H1 (cell line): ENCODE measurements around the gene STT3A. TPM values are rescaled to one million over a fixed set of nuclear protein-coding genes. Genes with fewer than 3 reads are reported as not detected.

Experiments used
- CTCF ChIA-PET: fragments of 300-600 bp; sonication (Branson Sonifier 250); formaldehyde crosslinking; loops from one replicate; lab custom pipeline; 2021; ENCODE audit not compliant: partially characterized antibody; lab: Charles Lee
- POLR2A ChIA-PET: fragments of 300-600 bp; sonication (Branson Sonifier 250); formaldehyde crosslinking; loops from one replicate; lab custom pipeline; 2021; ENCODE audit warnings: inconsistent platforms; ENCODE audit not compliant: partially characterized antibody; lab: Charles Lee
- DNase-seq, 2 experiments: peaks; one replicate each; pipeline versions ENCODE4 v3.0.0 to v3.0.0-alpha.2; 2010 to 2022; ENCODE audit warnings: low spot score in 2 of 2, low read depth in 1 of 2, mixed read lengths in 1 of 2
- FAIRE-seq: peaks from 2 replicates; lab custom pipeline; 2011; peaks lifted over from hg19 to GRCh38; lab: Jason Lieb, UNC
- H2AFZ ChIP-seq: 2 replicates; pipeline ENCODE4 v1.8.1; 2012; ENCODE audit warnings: low read length, inconsistent platforms
- H2AK5ac ChIP-seq: 2 replicates; pipeline ENCODE4 v1.6.1; 2013; ENCODE audit warnings: low read depth, low read length
- H2BK120ac ChIP-seq: replicated peaks from 2 replicates; pipeline ENCODE3; 2013; ENCODE audit warnings: low read depth, low read length, inconsistent platforms
- H2BK12ac ChIP-seq: 2 replicates; pipeline ENCODE4 v1.6.1; 2013; ENCODE audit warnings: low read depth, low read length
- H2BK15ac ChIP-seq: 2 replicates; pipeline ENCODE4 v1.6.1; 2013; ENCODE audit warnings: low read length
- H2BK20ac ChIP-seq: 2 replicates; pipeline ENCODE4 v1.6.1; 2013; ENCODE audit warnings: low read length
- H2BK5ac ChIP-seq: 2 replicates; pipeline ENCODE4 v1.6.1; 2013; ENCODE audit warnings: low read depth, low read length
- H3K14ac ChIP-seq: 2 replicates; pipeline ENCODE4 v1.6.1; 2013; ENCODE audit warnings: inconsistent platforms; ENCODE audit not compliant: insufficient read length
- H3K18ac ChIP-seq: 2 replicates; pipeline ENCODE4 v1.6.1; 2013; ENCODE audit warnings: low read length; ENCODE audit errors: extremely low read depth
- H3K23ac ChIP-seq: 2 replicates; pipeline ENCODE4 v1.6.1; 2013; ENCODE audit warnings: inconsistent platforms; ENCODE audit not compliant: insufficient read length
- H3K23me2 ChIP-seq: 2 replicates; pipeline ENCODE4 v1.6.1; 2013; ENCODE audit warnings: low read depth, low read length
- H3K27ac ChIP-seq: 2 replicates; pipeline ENCODE4 v1.6.1; 2011; ENCODE audit warnings: low read depth, low read length, inconsistent platforms
- H3K27me3 ChIP-seq, 4 experiments: replicated peaks in 1 of 4; 1 replicate in 1 of 4; 2 replicates in 3 of 4; pipeline versions ENCODE4 v1.6.1 to v1.8.1; 2011 to 2013; ENCODE audit warnings: low read length in 3 of 4, mild to moderate bottlenecking in 3 of 4, inconsistent platforms in 2 of 4, mixed read lengths in 2 of 4, moderate library complexity in 1 of 4; ENCODE audit not compliant: control insufficient read depth in 3 of 4, insufficient read depth in 3 of 4; ENCODE audit errors: extremely low read depth in 1 of 4
- H3K36me3 ChIP-seq, 4 experiments: 2 replicates each; pipeline versions ENCODE4 v1.6.1 to v1.8.1; 2011 to 2013; ENCODE audit warnings: mild to moderate bottlenecking in 4 of 4, low read length in 3 of 4, moderate library complexity in 2 of 4, control low read depth in 1 of 4, inconsistent platforms in 1 of 4; ENCODE audit not compliant: insufficient read depth in 4 of 4, control insufficient read depth in 2 of 4
- H3K4ac ChIP-seq: replicated peaks from 2 replicates; pipeline ENCODE3; 2013; ENCODE audit warnings: low read length, low read depth, mixed read lengths, inconsistent platforms; ENCODE audit not compliant: insufficient read length
- H3K4me1 ChIP-seq, 4 experiments: replicated peaks in 1 of 4; 1 replicate in 1 of 4; 2 replicates in 3 of 4; pipeline versions ENCODE4 v1.6.1 to v1.8.1; 2011 to 2013; ENCODE audit warnings: low read length in 3 of 4, inconsistent platforms in 2 of 4, mixed read lengths in 1 of 4; ENCODE audit not compliant: insufficient read depth in 4 of 4, control insufficient read depth in 3 of 4
- H3K4me2 ChIP-seq, 2 experiments: 2 replicates each; pipeline versions ENCODE4 v1.6.1 to v1.8.1; 2011 to 2013; ENCODE audit warnings: low read depth in 2 of 2, low read length in 2 of 2, control low read depth in 1 of 2, inconsistent platforms in 1 of 2, mild to moderate bottlenecking in 1 of 2; ENCODE audit not compliant: insufficient read depth in 1 of 2
- H3K4me3 ChIP-seq, 4 experiments: fragments of 200-600, 300-600 bp in 1 of 4; sonication (generic), shearing (Covaris generic), sonication (Bioruptor Twin) in 1 of 4; 2 replicates each; pipeline versions ENCODE4 v1.5.1 to v1.8.1; 2011 to 2016; ENCODE audit warnings: low read length in 4 of 4, low read depth in 3 of 4, control low read depth in 2 of 4, inconsistent platforms in 2 of 4, mild to moderate bottlenecking in 2 of 4, mixed read lengths in 1 of 4, moderate library complexity in 1 of 4; ENCODE audit not compliant: insufficient read depth in 2 of 4; ENCODE audit errors: extremely low read depth in 1 of 4
- H3K56ac ChIP-seq: replicated peaks from 2 replicates; pipeline ENCODE3; 2013; ENCODE audit warnings: low read depth, mild to moderate bottlenecking, mixed read lengths, low read length, inconsistent platforms; ENCODE audit not compliant: insufficient read length
- H3K79me1 ChIP-seq: 2 replicates; pipeline ENCODE4 v1.6.1; 2013; ENCODE audit warnings: low read depth, low read length, control low read depth
- H3K79me2 ChIP-seq, 2 experiments: 2 replicates each; pipeline versions ENCODE4 v1.6.1 to v1.8.1; 2012 to 2013; ENCODE audit warnings: low read length in 2 of 2, mild to moderate bottlenecking in 2 of 2, inconsistent platforms in 1 of 2; ENCODE audit not compliant: insufficient read depth in 2 of 2, control insufficient read depth in 1 of 2
- H3K9ac ChIP-seq, 4 experiments: replicated peaks in 1 of 4; 1 replicate in 1 of 4; 2 replicates in 3 of 4; pipeline versions ENCODE4 v1.6.1 to v1.8.1; 2011 to 2013; ENCODE audit warnings: low read depth in 3 of 4, low read length in 3 of 4, control low read depth in 2 of 4, mild to moderate bottlenecking in 2 of 4, moderate library complexity in 2 of 4, inconsistent platforms in 1 of 4; ENCODE audit errors: extremely low read depth in 1 of 4
- H3K9me3 ChIP-seq, 2 experiments: 2 replicates each; pipeline versions ENCODE4 v1.6.1 to v1.8.1; 2012 to 2013; ENCODE audit warnings: mild to moderate bottlenecking in 2 of 2, moderate library complexity in 2 of 2, control low read depth in 1 of 2, inconsistent platforms in 1 of 2, low read depth in 1 of 2, low read length in 1 of 2, mixed read lengths in 1 of 2; ENCODE audit not compliant: insufficient read depth in 2 of 2
- H4K20me1 ChIP-seq, 2 experiments: replicated peaks in 1 of 2; 2 replicates each; pipeline versions ENCODE3 to v1.8.1; 2011 to 2013; ENCODE audit warnings: inconsistent platforms in 2 of 2, low read length in 2 of 2, mild to moderate bottlenecking in 1 of 2; ENCODE audit not compliant: insufficient read depth in 2 of 2, control insufficient read depth in 1 of 2
- H4K5ac ChIP-seq: 2 replicates; pipeline ENCODE4 v1.6.1; 2013; ENCODE audit warnings: low read length, low read depth, mixed read lengths, inconsistent platforms; ENCODE audit not compliant: insufficient read length
- H4K8ac ChIP-seq: 2 replicates; pipeline ENCODE4 v1.8.0; 2013; ENCODE audit warnings: mild to moderate bottlenecking, moderate library complexity, low read length, inconsistent platforms; ENCODE audit not compliant: insufficient read depth; ENCODE audit errors: extremely low read depth
- H4K91ac ChIP-seq: replicated peaks from 2 replicates; pipeline ENCODE3; 2013; ENCODE audit warnings: low read length, mixed read lengths, inconsistent platforms; ENCODE audit not compliant: insufficient read length
- BACH1 ChIP-seq: IDR thresholded peaks from 2 replicates; pipeline ENCODE4 v1.6.1; 2012; ENCODE audit warnings: low read length, improper control_type of control experiment
- CBX5 ChIP-seq: fragments of 300-800, 300-1000 bp; sonication (generic); IDR thresholded peaks from 2 replicates; pipeline ENCODE4 v1.7.1; 2016; ENCODE audit warnings: antibody characterized with exemption, low read length, low read depth
- CEBPB ChIP-seq: IDR thresholded peaks from 2 replicates; pipeline ENCODE4 v1.6.1; 2012; ENCODE audit warnings: low read depth, low read length
- CHD2 ChIP-seq: IDR thresholded peaks from 2 replicates; pipeline ENCODE4 v1.6.1; 2012; ENCODE audit warnings: low read length, improper control_type of control experiment
- CTCF ChIP-seq, 3 experiments: IDR thresholded peaks; 1 replicate in 2 of 3; 2 replicates in 1 of 3; pipeline versions ENCODE4 v1.5.1 to v1.6.1; 2011; ENCODE audit warnings: low read length in 3 of 3, mild to moderate bottlenecking in 3 of 3, inconsistent platforms in 2 of 3, low read depth in 1 of 3, moderate library complexity in 1 of 3; ENCODE audit not compliant: insufficient read depth in 1 of 3; ENCODE audit errors: control extremely low read depth in 1 of 3
- NRF1 ChIP-seq: IDR thresholded peaks from 2 replicates; pipeline ENCODE4 v1.6.1; 2011; ENCODE audit warnings: mild to moderate bottlenecking, low read depth, low read length, improper control_type of control experiment
- POLR2A ChIP-seq, 2 experiments: IDR thresholded peaks; 1 replicate in 1 of 2; 2 replicates in 1 of 2; pipeline ENCODE4 v1.6.1; 2011; ENCODE audit warnings: low read depth in 2 of 2, low read length in 2 of 2, mild to moderate bottlenecking in 2 of 2; ENCODE audit errors: control extremely low read depth in 1 of 2
- SIN3A ChIP-seq, 2 experiments: IDR thresholded peaks in 1 of 2; conservative IDR thresholded peaks in 1 of 2; 2 replicates each; pipeline ENCODE4 v1.6.1; 2011 to 2012; ENCODE audit warnings: low read length in 2 of 2, improper control_type of control experiment in 1 of 2, low read depth in 1 of 2, mild to moderate bottlenecking in 1 of 2
- SP2 ChIP-seq: IDR thresholded peaks from 2 replicates; pipeline ENCODE4 v1.6.1; 2012; ENCODE audit warnings: mild to moderate bottlenecking, low read length, inconsistent platforms
- TEAD4 ChIP-seq: IDR thresholded peaks from 2 replicates; pipeline ENCODE4 v1.6.1; 2012; ENCODE audit warnings: low read depth, low read length, inconsistent platforms, mixed read lengths
- WGBS, 2 experiments: shearing (Covaris generic) in 1 of 2; methylation state at CpG; one replicate each; pipeline versions ENCODE4 v1.1.6 to v1.1.7; 2013 to 2015; ENCODE audit warnings: low lambda C conversion rate in 2 of 2, mixed read lengths in 2 of 2, inconsistent platforms in 1 of 2, low coverage in 1 of 2, missing lambda C conversion rate in 1 of 2; ENCODE audit not compliant: insufficient replicate concordance in 2 of 2, insufficient coverage in 1 of 2, insufficient read length in 1 of 2; ENCODE audit errors: extremely low coverage in 1 of 2, missing lambda C conversion rate in 1 of 2; 5-methylcytosine and 5-hydroxymethylcytosine counted together
- polyA plus RNA-seq, 7 experiments: library from polyadenylated mRNA; depleted of rRNA in 3 of 7; stranded (reverse) in 5 of 7; unstranded in 2 of 7; fragments of >200 nt in 5 of 7; fragments of 200-250 nt in 2 of 7; gene quantifications; 1 replicate in 5 of 7; 2 replicates in 1 of 7; 4 replicates in 1 of 7; pipeline versions ENCODE4 v1.2.1 to v1.2.3, GENCODE V29; 2011 to 2013; ENCODE audit warnings: missing spikeins in 2 of 7, mixed read lengths in 2 of 7
- total RNA-seq: library from RNA; stranded (reverse); fragmentation: NEBNext Ultra II Directional; extraction: Animal tissue kit (Norgen Biotek cat#: 25700); gene quantifications from 2 replicates; pipeline ENCODE4 v1.2.1, GENCODE V29; 2021

Gene STT3A
- total and polyA plus RNA-seq, 2 of the 8 experiments (the other 6 are each of a cell fraction or from before 2014, with no cell fraction given): 173 to 211 TPM

GRCh38 chr11:125626288-125626950 lies 33.8 kb downstream of the STT3A start:
- Histone ChIP-seq H3K4me1 (peaks cover 0 to 5% (median 2%) of the 10 kb centered on the region in 4 experiments; a peak in 3 of 7 replicates), H2BK12ac (no peak overlapping the region; the same call in 1 of the 2 replicates), H3K79me1 (no peaks in the 10 kb centered on the region; the same call in 1 of the 2 replicates), H2AK5ac (no peak overlapping the region), H3K27ac (peak overlapping the region; percentile 98), H3K27me3 (no peaks in the 10 kb centered on the region), H2BK15ac (no peak overlapping the region), H3K4ac (peak overlapping the region; percentile 1), H3K9ac (peak overlapping the region; percentile 92 to 99 (median 96)), H3K4me3 (peak overlapping the region; percentile 82 to 97 (median 92)), H3K56ac (peak overlapping the region; percentile 91), H2BK20ac (no peak overlapping the region), H3K14ac (no peak overlapping the region), H2AFZ (no peak overlapping the region), H3K23ac (no peak overlapping the region), H2BK5ac (peak overlapping the region; percentile 94), H3K4me2 (peak overlapping the region; percentile 75 to 86), H3K79me2 (peaks cover 8 to 38% of the 10 kb centered on the region in 2 experiments; a peak in 3 of 4 replicates), H4K91ac (peak overlapping the region; percentile 48), H4K20me1 (no peaks in the 10 kb centered on the region), H3K36me3 (peaks cover 0 to 48% (median 20%) of the 10 kb centered on the region in 4 experiments; a peak in 6 of 8 replicates), H3K18ac (no peak overlapping the region; the same call in 1 of the 2 replicates), H4K8ac (peak overlapping the region; percentile 98), H2BK120ac (no peak overlapping the region), H3K23me2 (peaks cover 4% of the 10 kb centered on the region), H3K9me3 (no peaks in the 10 kb centered on the region), H4K5ac (peak overlapping the region; percentile 55)
- CTCF ChIA-PET: interaction anchor here (0.6 to 1.4 kb wide), 6 partner anchors 8 to 362 kb away, joined by 3 to 4 read pairs (median 3); no protein-coding TSS in a partner anchor
- 1% methylated on average over 14 of the region's 18 CpGs; no CpG with 5 or more reads in 1 of the 2 experiments for WGBS, 2 experiments
- DNase-seq (peak in 1 of 2 experiments; percentile 82), FAIRE-seq (peak; percentile 65)
- POLR2A ChIA-PET: interaction anchor here (0.7 to 4.0 kb wide), 22 partner anchors 8 to 584 kb away, joined by 3 to 49 read pairs (median 4); partner anchors contain the start of genes EI24, FEZ1, HYLS1 and PUS3
- TF ChIP-seq CTCF (IDR thresholded peaks at IDR 0.05; ENCODE audit: control extremely low read depth in 1 of 3, insufficient read depth in 1 of 3, low read depth in 1 of 3, low read length in 3 of 3) (peak in 2 of 3 experiments; percentile 4 to 49; a peak in 2 of 4 replicates), NRF1 (no peak), POLR2A (IDR thresholded peaks at IDR 0.05; ENCODE audit: control extremely low read depth in 1 of 2, low read depth in 2 of 2, low read length in 2 of 2) (peak in 1 of 2 experiments; percentile 90; a peak in 2 of 3 replicates), SIN3A (conservative IDR thresholded peaks at IDR 0.05 in 1 of 2, IDR thresholded peaks at IDR 0.05 in 1 of 2; ENCODE audit: low read depth in 1 of 2, low read length in 2 of 2) (0 out of 4 replicates have a peak, but pooled peaks of 1 of the 2 experiments have one; percentile 4), CHD2 (no peak), CBX5 (no peak), BACH1 (no peak), TEAD4 (no peak), SP2 (no peak), CEBPB (peak; percentile 93)
